Measurements from ENCODE around the gene FGD6. TPM values are rescaled to one million over a fixed set of nuclear protein-coding genes. Genes with fewer than 3 reads are reported as not detected.
A peak's percentile ranks its signal among the peaks of the same experiment; 100 is the strongest.
"Not testable (repeated sequence)": the region's sequence is repeated elsewhere in the genome, so short reads cannot be mapped to it uniquely, and the experiment has no call there.

FGD6 gene
- total RNA-seq, 4 donors from 2014 or later = 25.8 to 46.5 (median 36.3) TPM

DNA sequence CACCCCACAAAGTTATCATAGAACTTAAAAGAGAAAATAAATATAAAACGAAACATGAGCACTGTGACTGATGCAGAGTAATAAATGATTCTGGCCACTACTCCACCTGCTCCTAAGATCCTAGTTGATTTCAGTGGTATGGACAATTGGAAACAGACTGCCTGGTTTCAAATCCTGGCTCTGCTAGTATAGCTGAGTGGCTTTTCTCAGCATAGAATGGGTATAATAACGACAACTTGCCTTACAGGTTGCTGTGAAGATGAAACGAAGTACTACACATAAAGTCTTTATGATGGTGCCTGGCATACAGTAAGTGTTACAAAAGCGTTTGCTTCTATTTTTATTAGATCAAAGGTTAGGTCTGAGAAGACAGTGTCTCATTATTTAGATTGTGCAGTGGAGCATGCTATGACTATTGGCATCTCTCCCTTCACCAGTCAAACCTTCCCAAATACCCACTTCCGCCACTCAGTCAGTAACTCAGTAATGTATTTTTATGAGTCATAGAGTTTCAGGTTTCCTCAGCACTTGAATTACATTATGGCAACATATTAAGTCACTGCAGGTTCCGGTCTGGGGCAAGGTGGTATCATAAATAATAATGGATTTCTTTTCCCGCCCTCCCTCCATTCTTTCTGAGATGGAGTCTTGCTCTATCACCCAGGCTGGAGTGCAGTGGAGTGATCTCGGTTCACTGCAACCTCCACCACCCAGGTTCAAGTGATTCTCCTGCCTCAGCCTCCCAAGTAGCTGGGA is 114.2 kb downstream of the FGD6 start:
- ATAC-seq = no peak
- Histone ChIP-seq H3K27me3 (no peaks in the 10 kb centered on the region), H3K4me3 (no peak overlapping the region), H3K36me3 (peaks cover 0 to 48% of the 10 kb centered on the region in 2 donors), H3K9me3 (no peaks in the 10 kb centered on the region), H3K4me1 (peaks cover 0 to 21% (median 0%) of the 10 kb centered on the region in 3 donors), H3K27ac (peak overlapping the region in 3 of 4 donors; percentile 33 to 67 (median 54))
- 56 to 88% methylated on average over 5 to 8 of the region's 8 CpGs for WGBS, 2 donors (ENCODE audit: low coverage in 1 of 2)
- TF ChIP-seq POLR2AphosphoS5 (IDR thresholded peaks at IDR 0.05) = no peak
- TF ChIP-seq, protein P1, sequence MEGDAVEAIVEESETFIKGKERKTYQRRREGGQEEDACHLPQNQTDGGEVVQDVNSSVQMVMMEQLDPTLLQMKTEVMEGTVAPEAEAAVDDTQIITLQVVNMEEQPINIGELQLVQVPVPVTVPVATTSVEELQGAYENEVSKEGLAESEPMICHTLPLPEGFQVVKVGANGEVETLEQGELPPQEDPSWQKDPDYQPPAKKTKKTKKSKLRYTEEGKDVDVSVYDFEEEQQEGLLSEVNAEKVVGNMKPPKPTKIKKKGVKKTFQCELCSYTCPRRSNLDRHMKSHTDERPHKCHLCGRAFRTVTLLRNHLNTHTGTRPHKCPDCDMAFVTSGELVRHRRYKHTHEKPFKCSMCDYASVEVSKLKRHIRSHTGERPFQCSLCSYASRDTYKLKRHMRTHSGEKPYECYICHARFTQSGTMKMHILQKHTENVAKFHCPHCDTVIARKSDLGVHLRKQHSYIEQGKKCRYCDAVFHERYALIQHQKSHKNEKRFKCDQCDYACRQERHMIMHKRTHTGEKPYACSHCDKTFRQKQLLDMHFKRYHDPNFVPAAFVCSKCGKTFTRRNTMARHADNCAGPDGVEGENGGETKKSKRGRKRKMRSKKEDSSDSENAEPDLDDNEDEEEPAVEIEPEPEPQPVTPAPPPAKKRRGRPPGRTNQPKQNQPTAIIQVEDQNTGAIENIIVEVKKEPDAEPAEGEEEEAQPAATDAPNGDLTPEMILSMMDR (IDR thresholded peaks at IDR 0.05) = no peak
- no peak for TF ChIP-seq POLR2A (IDR thresholded peaks at IDR 0.05)
- no peak for TF ChIP-seq EP300 (IDR thresholded peaks at IDR 0.05)

DNA sequence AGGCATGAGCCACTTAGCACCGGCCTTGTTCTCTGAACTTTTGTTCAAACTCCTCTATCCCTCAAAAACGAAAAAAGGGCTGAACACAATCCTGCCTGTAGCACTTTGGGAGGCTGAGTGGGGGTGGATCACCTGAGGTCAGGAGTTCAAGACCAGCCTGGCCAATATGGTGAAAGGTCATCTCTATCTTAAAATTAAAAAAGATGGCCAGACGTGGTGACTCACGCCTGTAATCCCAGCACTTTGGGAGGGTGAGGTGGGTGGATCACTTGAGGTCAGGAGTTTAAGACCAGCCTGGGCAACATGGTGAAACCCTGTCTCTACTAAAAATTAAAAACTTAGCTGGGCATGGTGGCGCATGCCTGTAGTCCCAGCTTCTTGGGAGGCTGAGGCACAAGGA is 115.3 kb downstream of the FGD6 start:
- H3K4me1 ChIP-seq = peaks cover 0 to 28% (median 0%) of the 10 kb centered on the region in 3 donors
- H3K36me3 ChIP-seq = peaks cover 0 to 40% of the 10 kb centered on the region in 2 donors
- H3K27ac ChIP-seq, H3K9me3 ChIP-seq, ATAC-seq, H3K27me3 ChIP-seq, H3K4me3 ChIP-seq: not testable (repeated sequence)
- 80% methylated on average over 2 of the region's 5 CpGs; no CpG with 5 or more reads in 1 of the 2 donors for WGBS, 2 donors (ENCODE audit: low coverage in 1 of 2)

DNA sequence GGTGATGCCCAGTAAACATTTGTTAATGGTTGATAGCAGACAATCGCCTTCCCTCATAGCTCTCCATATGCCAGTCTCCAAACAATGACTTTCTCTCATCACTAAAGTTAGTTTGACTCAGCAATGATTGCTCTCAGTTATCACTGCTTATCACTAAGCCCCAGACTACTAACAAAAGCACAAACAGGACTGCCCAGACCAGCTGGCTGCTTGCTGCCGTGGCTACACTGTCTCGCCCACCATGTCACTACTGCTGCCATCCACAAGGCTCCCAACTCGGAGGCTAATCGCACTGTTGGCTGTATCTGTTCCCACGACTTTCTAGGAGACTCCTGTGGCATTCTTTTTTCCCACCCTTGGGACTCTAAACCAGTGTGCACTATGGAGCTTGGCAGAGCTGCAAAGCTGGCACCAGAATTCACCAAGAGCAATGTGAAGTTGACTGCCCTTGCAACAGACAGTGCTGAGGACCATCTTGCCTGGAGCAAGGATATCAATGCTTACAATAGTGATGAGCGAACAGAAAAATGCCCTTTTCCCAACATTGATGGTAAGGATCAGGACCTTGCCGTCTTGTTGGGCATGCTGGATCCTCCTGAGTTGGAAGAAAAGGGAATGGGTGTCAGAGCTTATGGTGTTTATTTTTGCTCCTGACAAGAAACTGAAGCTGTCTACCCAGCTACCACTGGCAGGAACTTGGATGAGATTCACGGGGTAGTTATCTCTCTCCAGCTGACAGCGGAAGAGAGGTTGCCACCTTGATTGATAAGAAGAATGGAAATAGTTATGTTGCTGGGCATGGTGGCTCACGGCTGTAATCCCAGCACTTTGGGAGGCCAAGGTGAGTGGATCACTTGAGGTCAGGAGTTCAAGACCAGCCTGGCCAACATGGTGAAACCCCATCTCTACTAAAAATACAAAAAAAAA is 116.7 kb downstream of the FGD6 start:
- no peak for TF ChIP-seq EP300 (IDR thresholded peaks at IDR 0.05)
- TF ChIP-seq POLR2AphosphoS5 (IDR thresholded peaks at IDR 0.05) = no peak
- no peak for TF ChIP-seq POLR2A (IDR thresholded peaks at IDR 0.05)
- TF ChIP-seq, protein P1 (IDR thresholded peaks at IDR 0.05) = no peak
- no peak for ATAC-seq
- Histone ChIP-seq H3K36me3 (peaks cover 0 to 40% of the 10 kb centered on the region in 2 donors), H3K27ac (no peak overlapping the region), H3K4me3 (no peak overlapping the region), H3K27me3 (no peaks in the 10 kb centered on the region), H3K9me3 (no peaks in the 10 kb centered on the region), H3K4me1 (peaks cover 0 to 43% (median 6%) of the 10 kb centered on the region in 3 donors)
- WGBS, 2 donors (ENCODE audit: low coverage in 1 of 2) = 80 to 89% methylated on average over 5 to 9 of the region's 11 CpGs

DNA sequence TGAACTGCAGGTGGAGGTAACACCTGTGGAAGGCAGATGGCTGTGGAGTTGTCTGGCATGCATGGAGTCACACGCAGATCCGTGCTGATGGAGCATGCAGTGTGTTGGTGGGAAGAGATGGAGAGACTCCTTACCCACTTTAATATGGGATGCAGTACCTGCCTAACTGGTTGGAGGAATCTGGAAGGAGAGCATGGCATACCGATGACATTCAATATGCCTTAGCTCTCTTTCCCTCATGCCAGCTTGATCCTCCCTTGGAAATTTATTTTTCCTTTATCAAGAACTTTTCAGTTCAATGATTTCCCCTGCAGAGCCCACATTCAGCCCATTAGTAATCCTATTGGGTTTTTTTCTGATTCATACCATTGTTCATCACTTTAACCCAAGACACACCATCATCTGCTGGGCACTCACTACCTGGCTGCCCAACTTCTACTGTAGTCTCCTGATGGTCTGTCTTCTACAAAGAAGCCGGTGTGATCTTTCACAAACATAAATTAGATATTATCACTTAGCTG is 117.9 kb downstream of the FGD6 start:
- ATAC-seq = no peak
- Histone ChIP-seq H3K9me3 (no peaks in the 10 kb centered on the region), H3K27me3 (no peaks in the 10 kb centered on the region), H3K27ac (no peak overlapping the region), H3K4me1 (peaks cover 0 to 38% (median 6%) of the 10 kb centered on the region in 3 donors), H3K4me3 (no peak overlapping the region), H3K36me3 (peaks cover 0 to 37% of the 10 kb centered on the region in 2 donors)
- 89 to 100% methylated on average over 1 to 2 of the region's 4 CpGs for WGBS, 2 donors (ENCODE audit: low coverage in 1 of 2)
- TF ChIP-seq, protein P1 (IDR thresholded peaks at IDR 0.05) = no peak
- TF ChIP-seq POLR2A (IDR thresholded peaks at IDR 0.05) = no peak
- no peak for TF ChIP-seq EP300 (IDR thresholded peaks at IDR 0.05)
- no peak for TF ChIP-seq POLR2AphosphoS5 (IDR thresholded peaks at IDR 0.05)

DNA sequence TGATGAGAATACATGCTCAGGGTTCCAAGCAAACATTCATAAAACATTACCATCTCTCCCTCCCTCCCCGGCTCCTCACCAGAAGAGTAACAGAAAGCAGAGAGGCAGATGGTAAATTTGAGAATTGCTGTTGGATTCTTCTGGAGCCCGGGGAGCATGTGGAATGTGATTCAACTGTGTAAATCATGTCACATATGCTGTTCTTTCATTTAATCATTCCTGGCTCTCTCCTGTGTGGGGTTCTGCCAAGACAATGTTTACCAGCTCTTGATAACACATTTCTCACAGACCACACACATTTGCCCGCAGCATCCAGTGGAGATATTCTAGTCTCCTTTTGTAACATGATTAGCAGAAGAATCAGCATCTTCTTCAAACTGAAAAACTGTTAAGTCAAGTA is 120.4 kb downstream of the FGD6 start:
- ATAC-seq = peak; percentile 55

More for the DNA sequence above, 120.4 kb downstream of the FGD6 start:
- Histone ChIP-seq H3K27me3 (no peaks in the 10 kb centered on the region), H3K36me3 (peaks cover 0 to 42% of the 10 kb centered on the region in 2 donors), H3K27ac (peak overlapping the region in 3 of 4 donors; percentile 63 to 72 (median 72)), H3K4me1 (peaks cover 0 to 22% (median 6%) of the 10 kb centered on the region in 3 donors), H3K4me3 (no peak overlapping the region), H3K9me3 (no peaks in the 10 kb centered on the region)
- WGBS, 2 donors (ENCODE audit: low coverage in 1 of 2) = 13 to 33% methylated on average over 3 of the region's 3 CpGs
- TF ChIP-seq, protein P1 (IDR thresholded peaks at IDR 0.05) = no peak
- no peak for TF ChIP-seq POLR2AphosphoS5 (IDR thresholded peaks at IDR 0.05)
- TF ChIP-seq EP300 (IDR thresholded peaks at IDR 0.05) = no peak
- no peak for TF ChIP-seq POLR2A (IDR thresholded peaks at IDR 0.05)

Data from gastroesophageal sphincter (tissue), 4 donors.